ENCODE data around the gene ZNF277.
A peak's percentile ranks its signal among the peaks of the same experiment; 100 is the strongest.
"Not testable (repeated sequence)": the region's sequence is repeated elsewhere in the genome, so short reads cannot be mapped to it uniquely, and the experiment has no call there.

Gene ZNF277

DNA sequence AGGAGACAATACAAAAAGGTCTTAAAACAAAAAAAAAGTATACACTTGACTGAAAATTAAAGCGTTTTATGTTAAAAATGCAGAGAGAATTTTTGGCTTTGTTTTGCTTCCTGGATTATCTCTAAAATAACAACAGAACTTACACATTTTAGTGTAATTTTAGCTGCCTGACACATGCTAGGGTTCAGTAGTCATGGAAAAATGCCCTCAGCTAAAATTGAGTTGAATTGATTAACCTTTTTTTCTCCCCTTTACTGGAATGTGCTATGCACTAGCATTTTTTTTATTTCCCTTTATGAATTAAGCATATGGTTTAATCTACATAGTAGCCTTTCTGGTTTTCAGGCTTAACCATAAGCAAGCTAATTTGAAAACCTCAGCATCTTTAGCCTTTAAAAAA lies 89.9 kb downstream of the ZNF277 start:
- no peak for DNase-seq

DNA sequence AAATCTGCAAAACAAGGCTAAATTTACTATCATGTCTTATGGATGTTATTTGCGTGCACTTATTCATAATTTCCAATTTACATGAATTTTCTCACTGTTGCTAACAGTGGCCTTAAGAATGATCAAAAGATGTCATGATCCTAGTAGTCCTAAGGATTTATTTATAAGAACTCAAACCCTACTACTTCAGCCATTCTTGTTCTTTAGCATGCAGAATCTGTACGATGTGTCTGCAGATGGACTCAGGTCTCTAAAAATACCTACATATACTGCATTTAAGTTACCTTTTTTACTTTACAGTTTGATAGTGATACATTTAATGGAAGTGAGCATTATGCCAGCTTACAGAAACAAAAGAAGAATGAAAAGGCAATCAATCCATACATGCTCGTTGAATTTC lies 91.2 kb downstream of the ZNF277 start:
- DNase-seq, result no peak

DNA sequence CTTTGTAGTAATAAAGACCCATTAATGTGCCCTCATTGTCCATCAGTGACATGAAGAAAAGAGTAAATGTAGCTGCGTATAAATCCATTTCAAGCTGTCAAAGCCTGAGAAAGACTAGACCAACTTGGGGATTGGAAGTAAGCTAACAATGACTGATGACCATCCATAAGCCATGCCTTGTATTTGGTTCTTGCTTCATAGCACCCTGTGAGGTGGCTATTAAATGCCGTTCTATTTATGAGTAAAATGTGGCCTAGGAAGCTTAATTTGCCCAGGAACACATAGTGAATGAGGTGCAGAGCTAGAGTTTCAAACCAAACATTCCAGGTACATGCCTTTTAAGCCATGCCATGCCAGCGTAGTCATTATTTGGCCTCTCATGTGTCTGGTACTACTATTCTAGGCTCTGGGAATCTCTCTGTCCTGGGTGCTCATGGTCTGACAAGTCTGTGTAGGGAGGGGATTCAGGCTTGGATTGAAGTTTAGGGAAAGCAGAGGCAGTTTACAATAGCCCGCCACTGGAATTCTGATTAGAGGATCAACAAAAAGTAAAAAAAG lies 92.1 kb downstream of the ZNF277 start:
- DNase-seq, result no peak

DNA sequence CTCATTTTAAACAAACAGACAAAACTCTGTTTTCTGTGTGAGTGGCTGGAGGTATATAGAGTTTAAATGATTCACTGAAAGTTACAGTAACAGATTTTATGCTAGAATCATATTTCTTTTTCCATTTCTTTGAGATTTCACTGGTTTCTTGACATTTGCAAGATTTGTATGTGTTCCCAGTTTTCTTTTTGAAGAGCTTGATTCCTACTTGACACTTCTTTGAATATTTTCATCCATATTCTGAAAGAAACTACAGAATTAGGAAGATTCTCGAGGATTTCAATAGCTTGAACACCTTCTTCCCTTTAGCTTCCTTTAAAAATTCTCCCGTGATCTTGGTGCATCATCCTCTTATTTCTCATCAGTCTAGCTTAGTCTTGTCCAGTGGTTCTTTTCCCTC lies 93.6 kb downstream of the ZNF277 start:
- DNase-seq, result no peak

DNA sequence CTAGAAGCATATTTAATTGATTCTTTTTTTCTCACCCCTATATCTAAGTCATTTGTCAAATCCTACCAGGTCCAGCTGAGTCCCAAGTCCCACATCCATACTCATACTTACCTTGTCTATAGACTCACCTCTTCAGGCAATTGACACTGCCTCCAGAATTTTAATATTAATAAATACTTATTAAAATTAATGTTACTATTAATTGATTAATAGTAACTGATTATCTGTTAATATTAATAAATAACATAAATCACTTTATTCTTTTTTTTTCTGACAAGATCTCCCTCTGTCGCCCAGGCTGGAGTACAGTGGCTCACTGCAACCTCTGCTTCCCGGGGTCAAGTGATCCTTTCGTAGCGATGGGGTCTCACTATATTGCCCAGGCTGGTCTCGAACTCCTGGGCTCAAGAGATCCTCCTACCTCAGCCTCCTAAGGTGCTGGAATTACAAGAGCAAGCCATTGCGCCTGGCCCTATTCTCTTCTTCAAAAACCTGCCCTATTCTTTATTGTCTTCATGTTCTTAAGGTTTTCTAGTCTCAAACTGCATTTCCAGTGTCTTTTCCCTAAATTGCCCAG lies 94.4 kb downstream of the ZNF277 start:
- DNase-seq, result no peak

DNA sequence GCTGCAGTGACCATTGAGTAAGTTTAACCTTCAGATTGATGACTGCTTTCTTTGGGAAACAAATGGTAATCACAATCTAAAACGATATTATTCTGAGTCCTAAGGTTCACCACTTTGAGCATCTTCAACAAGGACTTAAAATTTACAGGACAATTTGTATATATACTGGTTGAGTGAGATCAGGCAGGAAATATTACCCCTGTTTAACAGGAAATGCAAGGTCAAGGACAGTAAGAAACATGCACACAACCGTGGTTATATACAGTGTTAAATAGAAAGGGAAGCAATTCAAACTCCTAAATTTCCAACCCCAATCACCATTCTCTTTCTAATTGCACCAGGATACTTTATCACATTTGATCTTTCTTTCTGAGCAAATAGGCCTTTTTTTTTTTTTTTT lies 96.1 kb downstream of the ZNF277 start:
- no peak for DNase-seq

DNA sequence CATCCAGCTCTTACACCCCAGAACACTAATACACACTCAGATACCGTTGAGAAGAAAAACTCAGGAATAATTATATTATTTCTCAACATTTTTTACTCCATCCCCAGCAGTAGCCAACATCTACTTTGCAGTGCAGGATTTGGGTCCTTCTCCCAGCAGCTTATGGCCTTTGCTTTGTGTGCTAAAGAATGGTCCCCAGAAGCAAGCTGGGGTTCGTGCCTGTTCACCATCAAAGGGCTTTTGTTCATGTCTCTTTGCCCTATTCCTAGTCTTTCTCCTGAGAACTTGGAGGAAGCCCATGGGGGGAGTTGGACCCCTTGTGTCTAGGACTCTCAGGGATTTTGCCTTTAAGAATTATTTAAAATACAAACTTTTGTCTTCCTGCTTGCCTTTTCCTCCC lies 100.4 kb downstream of the ZNF277 start:
- DNase-seq, result peak; percentile 7 to 25

DNA sequence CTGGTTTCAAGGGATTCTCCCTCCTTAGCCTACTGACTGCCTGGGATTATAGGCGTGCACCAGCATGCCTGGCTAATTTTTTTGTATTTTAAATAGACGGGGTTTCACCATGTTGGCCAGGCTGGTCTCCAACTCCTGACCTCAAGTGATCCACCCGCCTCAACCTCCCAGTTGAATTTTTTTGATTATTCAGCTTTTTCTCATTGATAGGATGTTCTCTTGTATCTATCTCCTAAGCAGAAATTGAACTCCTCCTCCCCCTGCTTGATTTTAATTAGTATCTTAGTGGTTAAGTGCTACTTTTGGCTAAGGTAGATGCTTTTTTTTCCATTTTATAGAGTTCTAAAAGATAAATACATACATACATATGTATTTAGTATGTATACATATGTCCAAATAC lies 101.0 kb downstream of the ZNF277 start:
- no peak for DNase-seq

DNA sequence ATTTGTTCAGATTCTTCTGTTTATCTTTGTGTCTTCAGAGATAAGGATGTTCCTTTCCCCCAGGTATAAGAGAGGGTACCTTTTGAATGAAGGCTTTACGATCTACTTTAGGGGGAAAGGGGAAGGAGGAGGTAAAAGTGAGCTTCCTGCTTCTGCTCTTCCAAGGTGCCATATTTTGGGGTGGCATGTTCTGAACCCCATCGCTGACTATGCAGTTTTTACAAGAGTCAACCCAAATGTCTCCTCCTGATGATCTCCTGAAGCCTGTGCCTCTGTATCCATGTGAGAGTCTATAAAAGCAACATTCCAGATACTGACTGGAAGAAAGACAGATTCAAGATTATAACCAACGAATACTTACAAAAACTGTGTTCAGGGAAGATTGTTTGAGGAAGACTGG lies 102.5 kb downstream of the ZNF277 start:
- DNase-seq, result no peak

DNA sequence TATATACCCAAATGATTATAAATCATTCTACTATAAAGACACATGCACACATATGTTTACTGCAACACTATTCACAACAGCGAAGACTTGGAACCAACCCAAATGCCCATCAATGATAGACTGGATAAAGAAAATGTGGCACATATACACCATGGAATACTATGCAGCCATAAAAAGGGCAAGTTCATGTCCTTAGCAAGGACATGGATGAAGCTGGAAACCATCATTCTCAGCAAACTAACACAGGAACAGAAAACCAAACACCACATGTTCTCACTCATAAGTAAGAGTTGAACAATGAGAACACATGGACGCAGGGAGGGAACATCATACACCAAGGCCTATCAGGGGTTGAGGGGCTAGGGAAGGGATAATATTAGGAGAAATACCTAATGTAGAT lies 110.3 kb downstream of the ZNF277 start:
- not testable (repeated sequence) for DNase-seq

DNA sequence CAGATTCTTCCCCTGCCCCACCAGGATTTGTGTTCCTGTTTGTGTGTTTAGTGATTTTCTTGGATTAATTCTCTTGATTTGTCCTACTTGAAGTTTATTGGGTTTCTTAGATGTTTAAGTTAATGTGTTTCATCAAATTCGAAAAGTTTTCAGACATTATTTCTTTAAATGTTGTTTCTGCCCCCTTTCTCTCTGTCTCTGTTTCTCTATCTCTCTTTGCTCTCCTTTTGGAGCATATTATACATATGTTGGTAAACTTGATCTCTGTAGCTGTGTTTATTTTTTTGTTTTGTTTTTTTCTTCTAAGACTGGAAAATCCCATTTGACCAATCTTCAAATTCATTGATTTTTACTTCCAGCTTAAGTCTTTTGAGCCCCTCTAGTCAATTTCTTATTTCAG lies 115.6 kb downstream of the ZNF277 start:
- DNase-seq, result no peak

DNA sequence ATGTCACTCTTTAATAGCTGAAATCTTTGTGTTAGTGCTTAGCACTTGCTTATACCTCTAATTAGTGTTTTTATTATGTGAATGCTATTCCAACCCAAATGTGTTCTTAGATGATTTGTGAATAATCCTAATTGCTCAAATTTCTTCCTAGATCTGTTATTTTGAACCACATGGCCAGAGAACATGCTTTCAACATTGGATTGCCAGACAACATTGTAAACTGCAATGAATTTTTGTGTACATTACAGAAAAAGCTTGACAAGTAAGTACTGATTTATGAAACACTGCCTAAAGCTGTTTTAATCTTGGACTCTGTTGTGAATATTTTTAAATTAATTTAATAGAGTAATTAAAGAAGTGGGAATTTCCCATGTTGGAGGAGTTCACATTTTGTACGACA lies 121.1 kb downstream of the ZNF277 start:
- no peak for DNase-seq

DNA sequence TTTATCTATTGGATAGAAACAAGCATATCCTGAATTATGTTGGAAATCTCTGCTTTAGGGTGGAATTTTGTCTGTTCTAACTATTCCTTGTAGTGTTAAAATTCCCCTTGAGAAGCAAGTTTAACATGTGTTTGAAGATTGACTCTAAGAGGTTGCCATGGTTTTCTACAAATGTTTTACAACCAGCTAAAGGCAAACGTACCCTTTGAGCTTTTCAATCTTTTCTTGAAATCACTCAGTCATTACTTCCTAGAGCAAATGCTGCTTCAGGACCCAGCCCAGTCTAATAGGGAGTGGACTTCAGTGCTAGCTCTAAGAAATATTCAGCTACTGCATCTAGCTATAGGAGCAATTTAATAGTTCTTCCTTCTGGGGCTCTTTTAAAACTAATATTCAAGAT lies 125.0 kb downstream of the ZNF277 start:
- DNase-seq, result no peak

DNA sequence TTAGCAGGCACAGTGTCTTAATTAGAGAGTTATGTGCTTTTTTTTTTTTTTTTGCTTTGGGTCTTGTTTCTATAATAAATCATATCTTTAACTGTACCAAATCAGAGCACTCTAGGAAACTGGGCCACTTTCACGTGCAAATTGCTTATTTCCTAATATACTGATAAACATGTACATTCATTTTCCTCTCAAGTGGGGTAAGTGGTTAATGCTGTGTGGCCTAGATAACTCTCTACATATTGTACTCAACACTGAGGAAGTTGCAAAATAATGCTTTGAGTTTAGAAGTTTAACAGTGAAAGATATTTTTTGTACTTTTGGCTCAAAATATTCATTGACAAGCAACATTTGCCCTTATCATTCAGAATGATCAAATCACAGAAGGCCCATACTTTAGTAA lies 127.9 kb downstream of the ZNF277 start:
- no peak for DNase-seq

DNA sequence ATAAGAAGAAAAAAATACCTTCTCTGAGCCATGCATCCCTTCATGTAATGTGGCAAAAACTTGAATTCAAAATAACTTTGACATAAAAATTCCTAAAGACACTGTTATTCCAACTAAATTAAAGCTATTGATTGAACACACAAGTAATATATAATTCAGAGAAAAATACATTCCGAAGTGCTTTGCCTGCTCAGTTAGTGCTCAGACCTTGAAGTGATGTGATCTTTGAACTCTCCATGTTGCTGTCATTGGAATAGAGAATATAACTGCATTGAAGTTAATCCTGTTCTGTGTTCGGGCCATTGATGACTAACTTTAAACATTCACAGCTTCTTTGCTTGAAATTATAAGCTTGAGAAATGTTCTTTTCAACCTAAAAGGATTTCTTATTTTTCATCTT lies 129.8 kb downstream of the ZNF277 start:
- DNase-seq, result no peak

DNA sequence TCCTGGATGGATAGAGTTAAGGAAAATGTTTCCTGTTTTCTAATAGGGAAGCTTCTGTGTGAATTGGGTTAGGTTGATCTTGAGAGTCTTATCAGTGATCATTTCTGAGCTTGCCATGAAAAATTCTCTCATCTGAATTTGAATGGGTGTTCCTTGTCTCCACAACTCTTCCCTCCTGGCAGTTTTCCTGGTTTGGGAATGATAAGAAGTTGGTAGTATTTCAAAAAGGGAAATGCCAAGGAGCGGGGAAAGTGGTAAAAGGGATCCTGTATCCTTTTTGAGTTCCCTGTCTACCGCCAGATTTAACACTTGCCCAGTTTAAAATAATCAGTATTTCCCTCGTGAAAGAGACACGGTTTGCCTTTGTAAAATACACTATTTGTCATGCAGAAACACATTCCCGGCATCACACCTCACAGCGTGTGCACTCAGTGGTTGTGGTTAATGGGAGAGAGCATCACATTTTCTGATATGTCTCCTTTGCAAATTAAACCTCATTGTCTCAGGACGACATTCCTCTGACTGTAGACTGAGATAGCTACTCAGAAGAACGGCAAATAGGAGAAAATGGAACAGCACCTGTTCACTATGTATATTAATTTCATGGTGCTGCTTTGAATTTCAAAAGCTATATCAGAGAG lies 130.6 kb downstream of the ZNF277 start:
- no peak for DNase-seq

DNA sequence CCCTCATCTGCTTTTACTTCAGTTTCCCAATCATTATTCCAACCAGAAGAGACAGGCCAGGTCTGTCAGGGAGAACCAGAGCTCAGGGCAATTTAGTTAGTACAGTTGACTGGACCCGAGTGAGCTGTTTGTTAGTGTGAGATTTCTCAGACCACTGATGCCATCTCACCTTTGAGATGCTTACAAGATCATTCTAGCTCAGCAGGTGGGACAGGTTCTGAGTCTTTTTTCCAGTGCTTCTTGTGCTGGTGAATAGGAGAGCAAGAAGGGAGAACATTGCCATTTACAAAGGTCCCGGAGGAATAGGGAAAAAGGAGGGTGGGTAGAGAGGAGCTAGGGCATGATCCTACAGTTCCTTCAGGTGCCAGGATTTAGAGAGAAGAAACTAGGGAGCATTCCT lies 131.4 kb downstream of the ZNF277 start:
- DNase-seq, result no peak

DNA sequence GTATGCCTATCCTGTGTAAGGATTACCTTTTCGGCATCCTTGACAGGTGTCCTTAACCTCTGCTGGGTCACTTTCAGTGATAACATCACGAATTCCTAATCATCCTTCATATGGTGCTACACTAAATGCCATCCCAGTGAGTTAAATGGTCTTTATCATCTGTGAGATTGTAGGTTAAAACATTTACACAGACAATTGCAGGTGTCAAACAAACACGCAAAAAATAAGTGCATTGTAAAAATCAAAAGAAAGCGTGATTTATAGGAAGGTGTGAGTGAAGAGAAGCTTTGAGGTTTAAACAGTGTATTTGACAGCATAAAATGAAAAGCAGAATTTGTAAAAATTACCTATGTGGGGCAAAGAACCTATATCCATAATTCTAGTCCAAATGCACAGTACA lies 132.3 kb downstream of the ZNF277 start:
- DNase-seq, result no peak

DNA sequence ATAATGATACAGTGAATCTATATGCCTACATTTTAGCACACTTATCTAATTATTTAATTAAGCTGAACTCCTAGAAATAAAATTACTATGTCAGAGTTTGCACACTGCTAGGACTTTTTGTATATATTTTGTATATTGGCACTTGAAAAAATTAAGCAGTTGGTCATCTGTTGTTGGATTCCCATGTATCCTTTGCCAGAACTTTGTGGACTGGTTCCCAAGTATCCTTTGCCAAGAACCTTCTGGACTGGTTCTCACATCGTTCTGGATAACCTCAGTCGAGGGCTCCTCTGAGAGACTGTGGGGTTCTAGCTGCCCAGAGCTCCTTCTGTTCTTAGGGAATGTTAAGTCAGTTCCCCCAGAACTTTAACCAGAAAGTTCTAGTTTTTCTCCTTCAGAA lies 135.0 kb downstream of the ZNF277 start:
- no peak for DNase-seq

DNA sequence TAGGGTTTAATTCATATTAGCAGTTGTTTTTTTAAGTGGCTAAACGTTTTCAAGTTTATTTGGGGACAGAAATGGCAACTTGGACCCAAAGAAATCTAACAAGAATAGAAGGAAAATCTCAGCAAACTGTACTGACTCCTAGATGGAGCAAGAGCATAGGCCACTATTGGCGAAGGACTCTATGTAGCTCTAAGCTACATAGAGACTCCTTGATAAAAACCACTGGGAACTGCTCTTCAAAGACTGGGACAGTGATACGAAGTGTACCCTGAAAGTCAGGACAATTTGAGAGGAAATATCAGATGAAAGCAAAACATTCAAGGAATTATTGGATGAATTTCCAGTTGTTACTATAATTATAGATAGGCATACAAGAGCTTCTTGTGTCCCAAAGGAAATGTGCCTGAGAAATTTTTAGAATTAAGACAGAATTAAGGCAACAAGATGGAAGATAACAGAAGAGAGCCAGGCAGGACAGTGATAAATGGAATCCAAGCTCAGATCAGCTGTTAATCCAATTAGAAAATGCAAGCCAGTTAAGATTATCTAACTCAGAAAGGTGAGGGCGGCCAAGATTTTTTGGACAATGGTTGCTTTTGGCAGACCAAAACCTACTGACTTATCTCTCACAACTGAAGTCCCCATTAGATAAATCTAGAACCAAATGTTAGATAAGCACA lies 140.0 kb downstream of the ZNF277 start:
- DNase-seq, result no peak

DNA sequence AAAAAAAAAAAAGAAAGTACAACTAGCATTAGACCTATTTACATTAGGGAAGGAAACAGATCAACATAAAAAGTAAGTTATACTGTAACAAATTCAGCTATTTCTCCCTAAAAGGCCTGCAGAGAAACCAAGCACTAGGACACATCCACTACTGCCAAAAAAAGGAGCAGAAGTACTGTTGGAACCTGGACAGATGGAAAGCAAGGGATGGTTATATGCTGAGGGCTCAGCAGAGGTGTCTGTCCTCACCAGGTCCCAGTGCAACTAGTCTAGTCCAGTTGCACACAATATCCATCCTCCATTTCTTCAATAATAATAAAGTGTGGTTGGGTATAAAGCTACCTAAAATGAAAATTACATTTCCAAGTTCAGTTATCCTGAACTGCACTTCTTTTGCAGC lies 140.6 kb downstream of the ZNF277 start:
- DNase-seq, result no peak

DNA sequence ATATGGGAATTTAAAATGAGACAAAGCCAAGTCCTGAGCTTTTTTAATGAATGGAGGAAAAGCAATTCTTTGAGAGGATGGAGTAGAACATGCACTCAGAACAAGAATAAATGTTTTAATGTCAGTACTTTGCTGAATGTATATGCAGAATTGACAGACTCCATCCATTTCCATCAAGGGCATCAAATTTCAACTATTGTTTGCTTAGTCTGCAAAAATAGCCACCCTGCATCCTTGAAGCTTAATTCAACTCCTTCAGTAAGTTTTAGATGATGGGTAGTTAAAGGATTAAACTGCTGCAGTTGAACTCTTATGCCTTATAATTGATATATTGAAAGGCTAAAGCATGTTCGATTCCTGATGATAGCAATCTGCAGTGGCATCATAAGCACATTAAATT lies 144.1 kb downstream of the ZNF277 start:
- no peak for DNase-seq

DNA sequence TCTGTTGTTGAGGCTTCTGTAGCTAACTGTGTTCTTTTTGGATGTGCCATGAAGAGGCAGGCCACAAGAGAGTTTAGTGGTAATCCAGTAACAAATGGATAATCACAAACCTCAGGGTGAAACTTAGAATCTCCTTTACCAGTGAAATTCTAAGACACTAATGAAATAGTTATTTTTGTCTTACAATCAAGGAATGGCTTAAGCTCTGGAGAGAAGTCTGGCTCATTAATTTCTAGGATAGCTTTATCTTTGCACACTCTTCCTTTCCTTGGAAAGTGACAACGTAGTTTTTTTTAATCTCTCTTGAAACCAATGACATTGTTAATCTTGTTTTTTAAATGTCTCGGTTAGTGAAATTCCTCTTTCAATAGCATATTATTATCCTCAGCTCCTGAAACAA lies 150.1 kb downstream of the ZNF277 start:
- no peak for DNase-seq

DNA sequence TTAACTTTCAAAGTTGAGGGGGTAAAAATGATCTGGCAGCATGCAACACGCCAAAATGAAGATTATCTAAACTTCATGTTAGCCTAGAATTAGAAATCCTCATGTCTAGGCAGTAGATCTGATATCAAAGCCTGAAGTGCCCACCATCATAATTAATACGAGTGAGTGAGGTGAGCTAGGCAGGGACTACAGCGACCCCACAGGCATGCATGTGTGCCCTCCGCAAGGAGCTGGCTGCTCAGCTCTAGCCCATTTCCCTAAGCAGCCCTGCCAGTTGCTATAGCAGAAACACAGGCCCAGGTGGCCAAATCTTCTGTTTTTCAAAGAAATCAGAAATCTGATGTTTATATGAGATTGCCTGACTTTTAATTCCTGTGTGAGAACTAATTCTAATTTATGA lies 150.6 kb downstream of the ZNF277 start:
- DNase-seq, result no peak
